Neural progenitor cell (in vitro differentiated cells): ENCODE results near the gene BRI3BP.

Experiments
- EZH2 ChIP-seq: fragments of 200-600 bp; sonication (generic); IDR thresholded peaks from 2 replicates; pipeline ENCODE4 v1.6.1; 2017; ENCODE audit warnings: antibody characterized with exemption, mild to moderate bottlenecking, moderate library complexity
- EZH2phosphoT487 ChIP-seq: fragments of 200-600 bp; sonication (generic); IDR thresholded peaks from 2 replicates; pipeline ENCODE4 v1.6.1; 2017; ENCODE audit warnings: antibody characterized with exemption
- TF ChIP-seq, protein P1 (sequence below): fragments of 200-600 bp; sonication (generic); IDR thresholded peaks from 2 replicates; pipeline ENCODE4 v1.5.1; 2017; ENCODE audit warnings: antibody characterized with exemption, mild to moderate bottlenecking

DNA sequence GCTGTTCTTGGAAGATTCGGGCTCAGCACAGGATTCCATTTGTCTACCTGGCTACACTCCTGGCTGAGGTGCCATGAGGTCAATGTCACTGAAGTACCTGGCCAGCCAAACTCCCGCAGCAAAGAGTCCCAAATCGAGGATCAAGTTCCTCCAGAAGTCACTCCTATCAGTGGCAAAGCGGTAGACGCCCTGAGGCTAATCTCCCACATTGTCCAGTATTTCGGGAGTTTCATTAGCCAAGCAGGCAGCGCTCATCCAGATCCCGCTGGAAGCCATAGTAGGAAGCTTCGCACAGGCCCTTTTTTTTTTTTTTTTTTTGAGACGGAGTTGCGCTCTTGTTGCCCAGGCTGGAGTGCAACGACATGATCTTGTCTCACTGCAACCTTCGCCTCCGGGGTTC is 62.9 kb downstream of the BRI3BP start:
- TF ChIP-seq, protein P1, sequence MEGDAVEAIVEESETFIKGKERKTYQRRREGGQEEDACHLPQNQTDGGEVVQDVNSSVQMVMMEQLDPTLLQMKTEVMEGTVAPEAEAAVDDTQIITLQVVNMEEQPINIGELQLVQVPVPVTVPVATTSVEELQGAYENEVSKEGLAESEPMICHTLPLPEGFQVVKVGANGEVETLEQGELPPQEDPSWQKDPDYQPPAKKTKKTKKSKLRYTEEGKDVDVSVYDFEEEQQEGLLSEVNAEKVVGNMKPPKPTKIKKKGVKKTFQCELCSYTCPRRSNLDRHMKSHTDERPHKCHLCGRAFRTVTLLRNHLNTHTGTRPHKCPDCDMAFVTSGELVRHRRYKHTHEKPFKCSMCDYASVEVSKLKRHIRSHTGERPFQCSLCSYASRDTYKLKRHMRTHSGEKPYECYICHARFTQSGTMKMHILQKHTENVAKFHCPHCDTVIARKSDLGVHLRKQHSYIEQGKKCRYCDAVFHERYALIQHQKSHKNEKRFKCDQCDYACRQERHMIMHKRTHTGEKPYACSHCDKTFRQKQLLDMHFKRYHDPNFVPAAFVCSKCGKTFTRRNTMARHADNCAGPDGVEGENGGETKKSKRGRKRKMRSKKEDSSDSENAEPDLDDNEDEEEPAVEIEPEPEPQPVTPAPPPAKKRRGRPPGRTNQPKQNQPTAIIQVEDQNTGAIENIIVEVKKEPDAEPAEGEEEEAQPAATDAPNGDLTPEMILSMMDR, result no peak
- no peak for TF ChIP-seq EZH2
- TF ChIP-seq EZH2phosphoT487, result no peak
